ENCODE results near the gene AURKA.

- TF ChIP-seq CTCF (conservative IDR thresholded peaks at IDR 0.05), result no peak
- no peak for TF ChIP-seq ZFX (IDR thresholded peaks at IDR 0.05)
Measured at GRCh38 chr20:56395166-56395565, 3.2 kb upstream of the AURKA start.
